Choroid plexus epithelial cell (primary cell): ENCODE measurements around the gene REV3L.
A peak's percentile ranks its signal among the peaks of the same experiment; 100 is the strongest.

ENCODE experiments used
- DNase-seq: peaks from one replicate; pipeline ENCODE4 v3.0.0-alpha.2; 2010; ENCODE audit warnings: low read depth
- H3K4me3 ChIP-seq: 2 replicates; pipeline ENCODE4 v1.5.1; 2011; ENCODE audit warnings: low read depth, mild to moderate bottlenecking, control low read depth, low read length, moderate library complexity
- TF ChIP-seq, protein P1 (sequence below): conservative IDR thresholded peaks from 2 replicates; pipeline ENCODE4 v1.5.1; 2011; ENCODE audit warnings: low read depth, mild to moderate bottlenecking, control low read depth, inconsistent platforms, low read length, moderate library complexity

The REV3L gene

DNA sequence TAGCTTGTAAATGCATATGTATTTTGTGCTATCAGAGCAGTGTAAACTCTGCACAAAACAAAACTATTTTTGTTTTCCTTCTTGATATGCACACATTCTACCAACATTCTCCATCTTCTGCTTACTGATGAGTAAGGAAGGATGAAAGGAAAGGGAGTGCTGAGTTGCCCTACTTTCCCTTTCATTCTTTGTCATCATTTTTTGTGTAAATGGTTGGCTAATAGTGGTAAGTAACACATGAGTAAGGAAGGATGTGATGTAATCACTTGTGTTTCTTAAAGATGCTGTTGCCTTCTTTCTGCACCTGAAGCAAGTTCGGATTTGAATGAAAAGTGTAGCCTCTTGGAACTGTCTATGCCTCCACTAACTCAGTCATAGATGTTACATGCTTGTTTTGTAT, 4.6 kb upstream of the REV3L start:
- TF ChIP-seq, protein P1, sequence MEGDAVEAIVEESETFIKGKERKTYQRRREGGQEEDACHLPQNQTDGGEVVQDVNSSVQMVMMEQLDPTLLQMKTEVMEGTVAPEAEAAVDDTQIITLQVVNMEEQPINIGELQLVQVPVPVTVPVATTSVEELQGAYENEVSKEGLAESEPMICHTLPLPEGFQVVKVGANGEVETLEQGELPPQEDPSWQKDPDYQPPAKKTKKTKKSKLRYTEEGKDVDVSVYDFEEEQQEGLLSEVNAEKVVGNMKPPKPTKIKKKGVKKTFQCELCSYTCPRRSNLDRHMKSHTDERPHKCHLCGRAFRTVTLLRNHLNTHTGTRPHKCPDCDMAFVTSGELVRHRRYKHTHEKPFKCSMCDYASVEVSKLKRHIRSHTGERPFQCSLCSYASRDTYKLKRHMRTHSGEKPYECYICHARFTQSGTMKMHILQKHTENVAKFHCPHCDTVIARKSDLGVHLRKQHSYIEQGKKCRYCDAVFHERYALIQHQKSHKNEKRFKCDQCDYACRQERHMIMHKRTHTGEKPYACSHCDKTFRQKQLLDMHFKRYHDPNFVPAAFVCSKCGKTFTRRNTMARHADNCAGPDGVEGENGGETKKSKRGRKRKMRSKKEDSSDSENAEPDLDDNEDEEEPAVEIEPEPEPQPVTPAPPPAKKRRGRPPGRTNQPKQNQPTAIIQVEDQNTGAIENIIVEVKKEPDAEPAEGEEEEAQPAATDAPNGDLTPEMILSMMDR: no peak
- H3K4me3 ChIP-seq: no peak overlapping the region
- peak; percentile 83 for DNase-seq

DNA sequence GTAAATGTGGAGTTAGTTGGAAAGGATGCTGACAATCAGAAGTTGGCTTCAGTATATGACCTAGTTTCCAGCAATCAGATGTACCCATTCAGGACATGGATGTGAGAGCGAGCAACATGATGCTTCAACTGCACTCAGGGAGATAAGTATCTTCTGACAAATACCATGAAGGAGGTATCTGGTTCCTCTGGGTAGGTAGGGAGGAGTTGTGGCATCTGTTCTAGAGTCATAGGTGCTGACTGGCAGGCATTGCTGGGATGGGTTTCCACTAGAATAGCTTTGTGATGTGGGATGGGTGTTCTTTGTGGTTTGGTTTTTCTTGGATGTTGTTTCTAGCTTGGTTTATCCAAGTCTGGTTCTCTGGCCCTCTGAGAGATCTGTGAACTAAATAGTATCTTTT, 3.9 kb upstream of the REV3L start:
- TF ChIP-seq, protein P1: no peak
- DNase-seq: no peak
- no peak overlapping the region for H3K4me3 ChIP-seq

DNA sequence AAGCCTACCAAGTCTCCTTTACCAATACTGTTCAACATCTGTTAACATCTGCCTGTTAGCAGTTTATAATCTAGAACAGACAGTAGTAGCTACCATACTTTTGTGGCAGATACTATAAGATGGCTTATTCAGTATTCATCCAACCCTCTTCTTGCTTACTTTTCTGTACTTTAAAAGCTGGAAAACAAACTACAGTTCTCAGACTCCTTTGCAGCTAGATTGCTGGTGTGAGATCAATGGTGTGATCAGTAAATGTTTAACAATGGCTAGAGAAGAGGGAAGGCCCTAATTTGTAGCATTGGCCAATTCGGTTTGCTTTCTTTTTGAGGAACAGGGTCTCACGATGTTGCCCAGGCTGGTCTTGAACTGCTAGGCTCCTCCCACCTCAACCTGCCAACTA, 3.5 kb upstream of the REV3L start:
- H3K4me3 ChIP-seq: no peak overlapping the region
- TF ChIP-seq, protein P1: no peak
- no peak for DNase-seq

DNA sequence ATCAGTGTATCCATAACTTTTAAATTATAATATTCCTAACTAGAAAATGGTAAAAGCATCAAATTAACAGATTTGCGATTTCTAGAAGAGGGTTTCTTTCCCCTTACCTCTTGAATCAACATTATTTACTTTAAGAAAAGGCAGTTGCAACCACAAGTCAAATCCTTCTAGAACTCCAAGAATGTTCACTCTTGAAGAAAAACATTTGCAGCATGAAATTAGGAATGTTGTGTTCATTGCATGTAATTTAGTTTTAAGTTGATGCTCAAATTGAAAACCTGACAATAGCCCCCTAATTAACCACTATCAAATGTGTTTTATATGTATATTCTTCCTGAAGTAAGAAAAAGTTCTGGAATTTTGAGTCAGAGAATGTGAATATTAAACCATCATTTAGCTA, 2.3 kb upstream of the REV3L start:
- peak; percentile 30 for DNase-seq
- no peak overlapping the region for H3K4me3 ChIP-seq
- TF ChIP-seq, protein P1: no peak

DNA sequence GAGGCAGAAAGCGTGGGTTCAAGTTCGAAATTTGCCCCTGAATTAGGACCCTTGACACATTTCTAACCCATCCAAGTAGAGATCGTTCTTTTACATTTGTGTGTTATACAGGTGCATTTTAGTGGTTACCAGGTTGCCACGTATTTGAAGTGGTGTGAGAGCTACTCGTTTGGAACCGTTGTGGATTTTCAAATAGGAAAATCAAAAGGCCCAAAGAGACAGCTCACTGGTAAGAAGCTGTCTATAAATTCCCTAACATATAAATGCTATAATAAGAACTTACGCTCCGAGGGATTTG, 1.6 kb upstream of the REV3L start:
- peak overlapping the region; percentile 21 for H3K4me3 ChIP-seq
- TF ChIP-seq, protein P1: no peak
- peak; percentile 23 for DNase-seq

DNA sequence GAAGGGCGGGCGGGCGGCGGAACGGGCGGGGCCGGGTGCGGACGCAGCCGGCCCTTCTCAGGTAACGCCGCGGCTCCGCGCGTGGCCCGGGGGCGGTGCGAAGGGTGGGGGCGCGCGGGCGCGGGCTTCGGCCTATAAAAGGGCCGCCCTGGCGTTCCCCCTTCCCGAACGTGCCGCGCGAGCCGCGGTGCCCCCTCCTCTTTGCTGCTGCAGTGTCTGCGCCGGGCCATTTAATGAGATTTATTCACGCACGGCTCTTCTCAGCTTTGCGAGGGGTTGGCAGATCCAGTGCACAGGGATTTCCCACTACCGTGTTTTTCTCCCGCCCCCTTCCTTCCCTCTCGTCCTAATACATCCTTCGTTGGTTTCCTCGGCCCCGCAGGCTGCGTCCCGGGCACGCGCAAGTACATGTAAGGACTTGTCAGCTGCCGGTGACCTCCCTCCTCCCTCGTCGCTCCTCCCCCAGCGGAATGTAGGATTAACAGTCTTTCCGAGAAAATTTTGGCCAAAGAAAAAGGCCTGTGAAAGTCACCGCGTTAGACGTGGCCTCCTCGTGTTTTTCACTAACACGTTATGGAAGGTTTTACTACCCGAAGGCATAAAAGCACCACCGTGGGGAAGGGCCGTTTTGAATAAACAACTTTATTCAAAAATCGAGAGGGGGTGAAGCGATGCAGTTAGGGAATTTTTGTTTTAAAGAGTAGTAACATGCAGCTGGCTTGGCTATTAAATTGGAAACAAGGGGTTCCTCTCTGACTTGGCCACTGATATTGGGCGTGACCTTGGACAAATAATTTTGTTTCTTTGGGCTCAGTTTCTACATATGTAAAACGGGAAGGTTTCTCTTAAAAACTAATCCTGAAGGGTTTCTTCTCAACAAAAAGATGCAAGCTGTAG, 966 bp upstream of the REV3L start:
- peak overlapping the region; percentile 83 for H3K4me3 ChIP-seq
- peak; percentile 98 for DNase-seq
- TF ChIP-seq, protein P1: no peak
